ENCODE results near the gene EFNA5.

Gene EFNA5

DNA sequence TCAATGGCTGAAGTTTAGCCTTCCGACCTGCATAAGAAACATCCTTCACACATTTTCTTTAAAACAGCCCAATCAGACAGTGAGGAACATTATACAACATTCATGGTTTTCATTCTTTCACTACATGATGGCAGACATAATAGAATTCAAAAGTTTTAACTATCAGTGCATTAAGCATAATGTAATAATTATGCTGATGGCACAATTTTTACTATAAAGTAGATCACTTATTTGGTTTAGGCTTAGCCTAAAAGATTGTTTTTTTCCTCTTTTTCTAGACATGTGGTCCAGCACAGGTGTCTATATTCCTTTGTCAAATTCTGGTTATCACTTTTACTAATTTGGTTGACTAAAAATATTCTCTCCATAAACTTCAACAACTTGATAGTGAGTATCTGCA lies 46.5 kb downstream of the EFNA5 start:
- ATAC-seq (ENCODE audit: insufficient read depth, low read depth) (no peak), DNase-seq (no peak)
- Histone ChIP-seq H3K9me3 (ENCODE audit: insufficient read depth, low read length, severe bottlenecking) (no peaks in the 10 kb centered on the region), H3K4me1 (ENCODE audit: insufficient read depth, low read length) (no peaks in the 10 kb centered on the region), H3K79me2 (ENCODE audit: insufficient read depth, low read length) (no peaks in the 10 kb centered on the region), H3K4me2 (ENCODE audit: insufficient read depth, low read length) (no peak overlapping the region), H3K36me3 (ENCODE audit: insufficient read depth, low read length) (no peaks in the 10 kb centered on the region), H3K27ac (ENCODE audit: low read length) (no peak overlapping the region), H3K4me3 (ENCODE audit: low read depth in 1 of 2, low read length in 2 of 2) (no peak overlapping the region), H3K9ac (ENCODE audit: low read depth, low read length) (no peak overlapping the region), H3K27me3 (ENCODE audit: insufficient read depth, low read length, poor library complexity) (no peaks in the 10 kb centered on the region), H4K20me1 (ENCODE audit: insufficient read depth, low read length) (no peaks in the 10 kb centered on the region), H2AFZ (ENCODE audit: low read depth, low read length) (no peak overlapping the region)
- TF ChIP-seq CTCF (IDR thresholded peaks at IDR 0.05; ENCODE audit: borderline replicate concordance, extremely low read depth, low read length, poor library complexity, severe bottlenecking) = no peak
- TF ChIP-seq EZH2 (IDR thresholded peaks at IDR 0.05; ENCODE audit: borderline replicate concordance, low read depth, low read length, severe bottlenecking) = no peak

GRCh38 chr5:107621089-107621488 lies 49.6 kb downstream of the EFNA5 start:
- DNase-seq = no peak

GRCh38 chr5:107619781-107620180 lies 51.0 kb downstream of the EFNA5 start:
- Histone ChIP-seq H3K4me1 (ENCODE audit: insufficient read depth, low read length) (no peaks in the 10 kb centered on the region), H3K79me2 (ENCODE audit: insufficient read depth, low read length) (no peaks in the 10 kb centered on the region), H3K36me3 (ENCODE audit: insufficient read depth, low read length) (no peaks in the 10 kb centered on the region), H3K9ac (ENCODE audit: low read depth, low read length) (no peak overlapping the region), H3K9me3 (ENCODE audit: insufficient read depth, low read length, severe bottlenecking) (no peaks in the 10 kb centered on the region), H3K27ac (ENCODE audit: low read length) (no peak overlapping the region), H3K27me3 (ENCODE audit: insufficient read depth, low read length, poor library complexity) (no peaks in the 10 kb centered on the region), H3K4me3 (ENCODE audit: low read depth in 1 of 2, low read length in 2 of 2) (no peak overlapping the region), H2AFZ (ENCODE audit: low read depth, low read length) (no peak overlapping the region), H3K4me2 (ENCODE audit: insufficient read depth, low read length) (no peak overlapping the region), H4K20me1 (ENCODE audit: insufficient read depth, low read length) (no peaks in the 10 kb centered on the region)
- ATAC-seq (ENCODE audit: insufficient read depth, low read depth) = no peak
- DNase-seq = no peak
- no peak for TF ChIP-seq CTCF (IDR thresholded peaks at IDR 0.05; ENCODE audit: borderline replicate concordance, extremely low read depth, low read length, poor library complexity, severe bottlenecking)
- no peak for TF ChIP-seq EZH2 (IDR thresholded peaks at IDR 0.05; ENCODE audit: borderline replicate concordance, low read depth, low read length, severe bottlenecking)

More at GRCh38 chr5:107621089-107621488, 49.6 kb downstream of the EFNA5 start:
- H3K9ac ChIP-seq (ENCODE audit: low read depth, low read length) = no peak overlapping the region
- no peaks in the 10 kb centered on the region for H3K4me1 ChIP-seq (ENCODE audit: insufficient read depth, low read length)
- no peak for ATAC-seq (ENCODE audit: insufficient read depth, low read depth)
- TF ChIP-seq EZH2 (IDR thresholded peaks at IDR 0.05; ENCODE audit: borderline replicate concordance, low read depth, low read length, severe bottlenecking) = no peak
- TF ChIP-seq CTCF (IDR thresholded peaks at IDR 0.05; ENCODE audit: borderline replicate concordance, extremely low read depth, low read length, poor library complexity, severe bottlenecking) = no peak
- no peaks in the 10 kb centered on the region for H4K20me1 ChIP-seq (ENCODE audit: insufficient read depth, low read length)
- no peak overlapping the region for H3K4me2 ChIP-seq (ENCODE audit: insufficient read depth, low read length)
- H3K36me3 ChIP-seq (ENCODE audit: insufficient read depth, low read length) = no peaks in the 10 kb centered on the region
- H3K27ac ChIP-seq (ENCODE audit: low read length) = no peak overlapping the region
- no peak overlapping the region for H2AFZ ChIP-seq (ENCODE audit: low read depth, low read length)
- H3K4me3 ChIP-seq (ENCODE audit: low read depth in 1 of 2, low read length in 2 of 2) = no peak overlapping the region
- no peaks in the 10 kb centered on the region for H3K27me3 ChIP-seq (ENCODE audit: insufficient read depth, low read length, poor library complexity)
- H3K9me3 ChIP-seq (ENCODE audit: insufficient read depth, low read length, severe bottlenecking) = no peaks in the 10 kb centered on the region
- no peaks in the 10 kb centered on the region for H3K79me2 ChIP-seq (ENCODE audit: insufficient read depth, low read length)

DNA sequence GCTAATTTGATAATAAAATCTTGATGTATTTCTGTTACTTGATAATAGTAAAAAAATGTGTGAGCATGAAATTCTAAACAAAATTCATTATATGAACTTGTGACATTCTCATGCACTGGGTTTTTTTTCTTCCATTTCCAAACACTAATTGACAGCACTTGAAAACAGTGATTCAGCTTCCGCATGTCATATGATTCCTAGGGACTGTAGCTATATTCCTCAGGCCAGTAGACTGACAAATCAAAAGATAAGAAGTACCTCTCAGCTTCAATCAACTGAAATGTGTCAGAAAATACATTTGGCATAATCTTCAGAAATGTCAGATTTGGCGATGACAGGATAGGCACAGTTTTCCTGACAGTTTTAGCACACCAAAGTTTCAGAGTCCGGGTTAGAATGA lies 52.5 kb downstream of the EFNA5 start:
- Histone ChIP-seq H3K4me2 (ENCODE audit: insufficient read depth, low read length) (no peak overlapping the region), H4K20me1 (ENCODE audit: insufficient read depth, low read length) (no peaks in the 10 kb centered on the region), H2AFZ (ENCODE audit: low read depth, low read length) (no peak overlapping the region), H3K36me3 (ENCODE audit: insufficient read depth, low read length) (no peaks in the 10 kb centered on the region), H3K27me3 (ENCODE audit: insufficient read depth, low read length, poor library complexity) (no peaks in the 10 kb centered on the region), H3K27ac (ENCODE audit: low read length) (no peak overlapping the region), H3K79me2 (ENCODE audit: insufficient read depth, low read length) (no peaks in the 10 kb centered on the region), H3K9ac (ENCODE audit: low read depth, low read length) (no peak overlapping the region), H3K9me3 (ENCODE audit: insufficient read depth, low read length, severe bottlenecking) (no peaks in the 10 kb centered on the region), H3K4me3 (ENCODE audit: low read depth in 1 of 2, low read length in 2 of 2) (no peak overlapping the region), H3K4me1 (ENCODE audit: insufficient read depth, low read length) (no peaks in the 10 kb centered on the region)
- ATAC-seq (ENCODE audit: insufficient read depth, low read depth) (no peak), DNase-seq (no peak)
- no peak for TF ChIP-seq EZH2 (IDR thresholded peaks at IDR 0.05; ENCODE audit: borderline replicate concordance, low read depth, low read length, severe bottlenecking)
- TF ChIP-seq CTCF (IDR thresholded peaks at IDR 0.05; ENCODE audit: borderline replicate concordance, extremely low read depth, low read length, poor library complexity, severe bottlenecking) = no peak

All from DND-41 (cell line).